Tibial artery (tissue), 4 donors: ENCODE data around the gene PPIL1.

Source experiments
- DNase-seq, 2 donors: peaks; one replicate each; pipeline ENCODE4 v3.0.0-alpha.2; 2019
- H3K27ac ChIP-seq, 2 donors: fragments of 200-600 bp; sonication (generic) in 1 of 2; 1 replicate in 1 of 2; 2 replicates in 1 of 2; pipeline ENCODE4 v1.5.1; 2018 to 2019; ENCODE audit warnings: mild to moderate bottlenecking in 1 of 2
- H3K27me3 ChIP-seq, 2 donors: fragments of 200-600 bp; sonication (generic) in 1 of 2; one replicate each; pipeline versions ENCODE4 v1.5.1 to v1.6.0; 2016 to 2019
- H3K36me3 ChIP-seq, 3 donors: fragments of 200-600 bp; sonication (generic) in 2 of 3; one replicate each; pipeline ENCODE4 v1.5.1; 2016 to 2019; ENCODE audit warnings: mild to moderate bottlenecking in 2 of 3
- H3K4me1 ChIP-seq, 4 donors: fragments of 200-600 bp; sonication (generic) in 2 of 4; 1 replicate in 3 of 4; 2 replicates in 1 of 4; pipeline ENCODE4 v1.5.1; 2016 to 2019
- H3K4me3 ChIP-seq, 2 donors: fragments of 200-600 bp; sonication (generic) in 1 of 2; 1 replicate in 1 of 2; 2 replicates in 1 of 2; pipeline ENCODE4 v1.5.1; 2018 to 2019; ENCODE audit warnings: mild to moderate bottlenecking in 2 of 2
- H3K9me3 ChIP-seq, 3 donors: fragments of 200-600 bp; sonication (generic) in 1 of 3; one replicate each; pipeline ENCODE4 v1.5.1; 2016 to 2019
- intact Hi-C: fragments of 100-400 bp; cut with DNase I; formaldehyde crosslinking; loops from one replicate; pipeline ENCODE4 v1.15.0; 2023; ENCODE audit warnings: low total_unique reads
- TF ChIP-seq, protein P1 (sequence below), 2 experiments: fragments of 200-600 bp in 1 of 2; fragments of 450-650 bp in 1 of 2; IDR thresholded peaks; one replicate each; pipeline ENCODE4 v1.5.1; 2017 to 2019; ENCODE audit warnings: antibody characterized with exemption in 2 of 2, mild to moderate bottlenecking in 1 of 2, moderate library complexity in 1 of 2

Gene PPIL1

DNA sequence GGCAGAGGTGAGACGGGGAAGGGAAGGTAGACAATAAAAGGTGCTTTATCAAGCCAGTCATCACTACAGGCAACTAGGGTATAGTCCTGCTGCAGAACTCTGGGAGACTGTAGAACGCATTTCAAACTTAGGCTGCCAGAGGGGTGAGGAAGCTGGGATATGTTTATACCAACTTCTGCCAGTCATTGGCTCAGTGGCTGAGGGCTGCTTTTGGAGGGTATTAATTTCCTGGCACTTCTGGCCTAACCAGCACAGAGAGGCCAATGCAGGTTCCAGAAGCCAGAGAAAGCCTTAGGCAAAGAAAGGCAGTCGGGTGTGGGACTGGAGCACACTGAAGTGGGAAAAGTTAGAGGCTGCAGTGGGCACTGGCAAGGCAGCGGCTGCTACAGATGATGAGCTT lies 31.4 kb downstream of the PPIL1 start:
- H3K9me3 ChIP-seq: no peaks in the 10 kb centered on the region
- H3K36me3 ChIP-seq: no peaks in the 10 kb centered on the region
- intact Hi-C loops: loop anchor here (10.0 kb wide), 1 partner anchor 218 kb away; no protein-coding TSS in a partner anchor
- H3K4me3 ChIP-seq: no peak overlapping the region
- H3K27me3 ChIP-seq: no peaks in the 10 kb centered on the region
- H3K27ac ChIP-seq: no peak overlapping the region
- no peak for DNase-seq
- TF ChIP-seq, protein P1, sequence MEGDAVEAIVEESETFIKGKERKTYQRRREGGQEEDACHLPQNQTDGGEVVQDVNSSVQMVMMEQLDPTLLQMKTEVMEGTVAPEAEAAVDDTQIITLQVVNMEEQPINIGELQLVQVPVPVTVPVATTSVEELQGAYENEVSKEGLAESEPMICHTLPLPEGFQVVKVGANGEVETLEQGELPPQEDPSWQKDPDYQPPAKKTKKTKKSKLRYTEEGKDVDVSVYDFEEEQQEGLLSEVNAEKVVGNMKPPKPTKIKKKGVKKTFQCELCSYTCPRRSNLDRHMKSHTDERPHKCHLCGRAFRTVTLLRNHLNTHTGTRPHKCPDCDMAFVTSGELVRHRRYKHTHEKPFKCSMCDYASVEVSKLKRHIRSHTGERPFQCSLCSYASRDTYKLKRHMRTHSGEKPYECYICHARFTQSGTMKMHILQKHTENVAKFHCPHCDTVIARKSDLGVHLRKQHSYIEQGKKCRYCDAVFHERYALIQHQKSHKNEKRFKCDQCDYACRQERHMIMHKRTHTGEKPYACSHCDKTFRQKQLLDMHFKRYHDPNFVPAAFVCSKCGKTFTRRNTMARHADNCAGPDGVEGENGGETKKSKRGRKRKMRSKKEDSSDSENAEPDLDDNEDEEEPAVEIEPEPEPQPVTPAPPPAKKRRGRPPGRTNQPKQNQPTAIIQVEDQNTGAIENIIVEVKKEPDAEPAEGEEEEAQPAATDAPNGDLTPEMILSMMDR (IDR thresholded peaks at IDR 0.05): no peak
- peaks cover 0 to 27% (median 23%) of the 10 kb centered on the region in 4 donors for H3K4me1 ChIP-seq

DNA sequence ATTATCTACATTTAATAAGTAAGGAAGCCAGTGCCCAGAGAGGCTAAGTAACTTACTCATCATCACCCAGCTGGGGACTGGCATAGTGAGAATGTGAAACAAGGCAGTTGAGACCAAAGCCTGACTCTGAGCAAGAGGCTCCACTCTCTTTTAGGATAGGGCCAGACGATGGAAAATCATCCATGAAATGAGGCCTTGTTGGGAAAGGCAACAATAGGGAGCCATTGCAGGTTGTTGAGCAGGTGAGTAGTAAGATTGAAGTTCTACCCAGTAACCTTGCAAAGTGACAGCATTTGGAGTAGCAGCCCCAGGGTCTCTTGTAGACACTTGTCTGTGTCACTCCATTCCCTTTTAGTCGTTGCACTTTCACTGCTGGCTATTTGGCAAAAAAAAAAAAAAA lies 32.8 kb downstream of the PPIL1 start:
- H3K4me1 ChIP-seq: peaks cover 0 to 27% (median 23%) of the 10 kb centered on the region in 4 donors
- TF ChIP-seq, protein P1 (IDR thresholded peaks at IDR 0.05): no peak
- no peaks in the 10 kb centered on the region for H3K9me3 ChIP-seq
- no peak for DNase-seq
- no peak overlapping the region for H3K27ac ChIP-seq
- intact Hi-C loops: loop anchor here (10.0 kb wide), 1 partner anchor 217 kb away; no protein-coding TSS in a partner anchor
- H3K4me3 ChIP-seq: no peak overlapping the region
- H3K27me3 ChIP-seq: no peaks in the 10 kb centered on the region
- H3K36me3 ChIP-seq: no peaks in the 10 kb centered on the region

DNA sequence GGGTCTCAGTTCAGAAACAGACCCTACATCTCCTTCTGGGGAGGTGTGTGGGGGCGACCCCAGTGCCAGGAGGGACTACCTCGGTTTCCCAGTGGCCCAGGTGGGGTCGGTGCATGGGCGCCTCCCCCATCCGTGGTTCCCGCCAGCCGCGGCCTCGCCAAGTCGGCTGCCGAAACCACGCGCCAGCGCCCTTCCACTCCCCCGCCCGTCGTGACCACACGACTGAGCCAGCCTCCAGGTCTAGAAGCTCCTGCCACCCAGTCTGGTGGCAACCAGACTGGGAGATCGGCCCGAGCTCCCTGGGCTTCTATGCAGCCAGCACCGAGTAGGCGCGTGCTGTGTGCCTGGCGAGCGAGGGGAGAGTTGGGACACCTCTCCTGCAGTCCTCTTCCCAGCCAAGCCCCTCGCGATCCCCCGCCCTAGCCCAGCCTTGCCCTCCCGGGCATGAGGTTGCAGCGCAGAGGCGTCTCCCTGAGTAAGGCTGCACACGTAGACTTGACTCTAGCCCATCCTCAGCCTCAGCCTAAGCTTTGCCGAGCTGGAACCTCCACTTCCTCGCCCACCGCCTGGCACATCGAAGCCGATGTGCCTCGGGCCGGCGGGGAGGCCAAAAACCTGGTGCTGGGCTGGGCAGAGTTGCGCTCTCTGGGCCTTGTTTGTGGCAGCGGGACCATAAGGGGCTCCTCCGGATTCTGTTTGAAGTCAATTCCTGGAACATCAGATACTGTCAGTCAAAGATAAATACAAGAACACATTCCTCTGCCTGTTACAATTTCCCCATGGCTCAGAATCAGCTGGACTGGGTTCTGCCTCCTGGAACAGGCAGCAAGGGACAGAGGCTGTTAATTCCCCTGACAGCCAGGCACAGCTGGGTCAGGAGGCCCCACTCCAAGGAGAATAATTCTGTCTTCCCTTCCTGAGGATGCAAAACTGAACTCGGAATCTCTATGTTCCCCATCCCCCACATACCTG lies 33.9 kb downstream of the PPIL1 start:
- H3K4me3 ChIP-seq: peak overlapping the region; percentile 48 to 55
- peak overlapping the region in 1 of 2 donors; percentile 16 for H3K27ac ChIP-seq
- TF ChIP-seq, protein P1 (IDR thresholded peaks at IDR 0.05): no peak
- H3K36me3 ChIP-seq: no peaks in the 10 kb centered on the region
- intact Hi-C loops: loop anchor here (10.0 kb wide), 1 partner anchor 216 kb away; no protein-coding TSS in a partner anchor
- H3K27me3 ChIP-seq: no peaks in the 10 kb centered on the region
- peaks cover 0 to 27% (median 23%) of the 10 kb centered on the region in 4 donors for H3K4me1 ChIP-seq
- H3K9me3 ChIP-seq: no peaks in the 10 kb centered on the region
- no peak for DNase-seq

DNA sequence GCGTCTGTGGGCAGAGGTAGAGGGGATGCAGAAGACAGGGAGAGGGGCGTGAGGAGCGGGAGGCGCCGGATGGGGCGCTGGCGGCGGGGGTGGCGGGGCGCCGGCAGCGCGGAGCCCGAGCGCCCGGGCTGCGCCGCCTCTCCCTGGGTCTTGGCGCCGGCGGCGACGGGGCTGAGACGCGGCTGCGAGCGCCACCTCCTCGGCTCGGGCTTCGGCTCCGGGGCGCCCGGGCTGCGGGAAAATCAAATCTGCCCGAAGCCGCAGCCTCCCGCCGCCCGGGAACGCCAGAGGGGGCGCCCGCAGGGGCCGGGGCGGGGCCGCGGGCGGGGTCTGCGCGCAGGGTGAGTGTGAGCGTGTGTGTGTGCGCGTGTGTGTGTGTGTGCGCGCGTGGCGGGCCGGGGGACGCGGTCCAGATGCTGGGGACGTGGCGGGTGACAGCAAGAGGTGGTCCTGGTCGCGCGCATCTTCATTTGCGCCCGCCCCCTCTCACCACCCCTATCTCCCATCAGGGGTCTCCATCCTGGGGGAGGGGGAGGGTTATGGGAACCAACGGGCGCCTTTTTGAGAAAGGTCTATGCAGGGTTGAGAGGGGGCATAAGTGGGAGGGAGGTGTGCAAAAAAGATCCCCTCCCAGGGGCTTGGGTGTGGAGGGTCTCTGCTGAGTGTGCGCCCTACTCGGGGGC lies 34.7 kb downstream of the PPIL1 start:
- TF ChIP-seq, protein P1 (IDR thresholded peaks at IDR 0.05): peak; percentile 17 to 21
- H3K36me3 ChIP-seq: no peaks in the 10 kb centered on the region
- DNase-seq: no peak
- H3K27me3 ChIP-seq: no peaks in the 10 kb centered on the region
- H3K4me3 ChIP-seq: peak overlapping the region; percentile 48 to 55
- no peaks in the 10 kb centered on the region for H3K9me3 ChIP-seq
- intact Hi-C loops: loop anchor here (10.0 kb wide), 1 partner anchor 215 kb away; no protein-coding TSS in a partner anchor
- peak overlapping the region in 1 of 2 donors; percentile 47 for H3K27ac ChIP-seq
- H3K4me1 ChIP-seq: peaks cover 0 to 27% (median 23%) of the 10 kb centered on the region in 4 donors

DNA sequence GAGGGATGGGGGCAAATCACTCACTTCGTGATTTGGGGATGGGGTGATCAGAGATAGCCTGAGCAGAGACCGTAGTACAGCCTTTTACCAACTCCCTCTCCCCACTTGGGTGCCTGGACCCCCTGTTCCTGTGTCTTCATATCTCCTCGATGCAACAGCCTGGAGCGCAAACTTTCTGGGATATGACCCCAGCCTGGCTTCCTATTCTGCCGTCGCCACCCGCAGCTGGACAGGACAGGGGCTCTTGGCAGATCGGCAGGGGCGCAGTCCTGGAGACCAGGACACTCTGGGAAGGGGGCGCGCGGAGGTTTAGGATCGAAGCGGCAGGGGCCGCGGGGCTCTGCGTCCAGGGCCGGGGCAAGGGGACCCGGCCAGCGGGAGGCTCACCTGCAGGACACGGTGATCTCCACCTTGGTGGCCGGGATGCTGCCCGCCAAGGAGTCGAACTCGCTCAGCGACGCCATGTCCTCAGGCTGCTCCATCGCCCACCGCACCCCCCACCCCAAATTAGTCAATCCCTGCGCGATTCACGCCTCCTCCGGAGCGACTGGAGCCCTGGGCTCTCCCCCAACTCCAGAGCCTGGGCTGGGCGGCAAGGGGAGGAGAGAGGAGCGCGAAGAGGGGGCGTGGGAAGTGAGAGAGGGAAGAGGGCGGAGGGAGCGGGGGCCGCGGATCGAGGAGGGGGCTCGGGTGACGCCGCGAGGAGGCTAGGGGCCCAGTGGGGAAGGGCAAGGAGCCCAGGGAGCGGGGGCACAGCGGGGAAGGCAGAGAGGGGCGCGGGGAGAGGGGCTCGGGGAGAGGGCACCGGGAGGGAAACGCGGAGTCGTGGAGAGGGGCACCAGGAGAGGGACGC lies 35.5 kb downstream of the PPIL1 start, which contains the start of gene CPNE5:
TSS of gene CPNE5 (minus strand) at position 549 of the 853 bp plus-strand sequence. CDS start at position 482, 67 bp downstream.
- peak within 1 kb of the TSS; percentile 48 to 55 for H3K4me3 ChIP-seq
- H3K27me3 ChIP-seq: no peaks in the 10 kb centered on the region
- intact Hi-C loops: no loop called here
- TF ChIP-seq, protein P1 (IDR thresholded peaks at IDR 0.05): no peak
- H3K27ac ChIP-seq: peak within 1 kb of the TSS in 1 of 2 donors; percentile 47
- DNase-seq: no peak
- H3K4me1 ChIP-seq: peaks cover 0 to 27% (median 23%) of the 10 kb centered on the region in 4 donors
- H3K9me3 ChIP-seq: no peaks in the 10 kb centered on the region
- no peaks in the 10 kb centered on the region for H3K36me3 ChIP-seq
